ENCODE results near the gene ULK4. TPM values are rescaled to one million over a fixed set of nuclear protein-coding genes. Genes with fewer than 3 reads are reported as not detected.

Gene ULK4
- total and polyA plus RNA-seq, 2 of the 8 experiments (the other 6 are each of a cell fraction or from before 2014, with no cell fraction given), result 3.0 to 10.8 TPM

- Histone ChIP-seq H3K79me1 (ENCODE audit: low read depth, low read length) (no peaks in the 10 kb centered on the region), H2AK5ac (ENCODE audit: low read depth, low read length) (no peak overlapping the region), H3K4me3 (ENCODE audit: extremely low read depth in 1 of 4, insufficient read depth in 2 of 4, low read depth in 3 of 4, low read length in 4 of 4) (no peak overlapping the region), H3K4ac (replicated peaks; ENCODE audit: insufficient read length, low read depth, low read length) (no peak overlapping the region), H3K23me2 (ENCODE audit: low read depth, low read length) (no peaks in the 10 kb centered on the region), H3K27ac (ENCODE audit: low read depth, low read length) (no peak overlapping the region), H3K14ac (ENCODE audit: insufficient read length) (no peak overlapping the region), H3K27me3 (replicated peaks in 1 of 4; ENCODE audit: control insufficient read depth in 3 of 4, extremely low read depth in 1 of 4, insufficient read depth in 3 of 4, low read length in 3 of 4) (no peaks in the 10 kb centered on the region), H3K9ac (replicated peaks in 1 of 4; ENCODE audit: extremely low read depth in 1 of 4, low read depth in 3 of 4, low read length in 3 of 4) (no peak overlapping the region), H3K36me3 (ENCODE audit: control insufficient read depth in 2 of 4, insufficient read depth in 4 of 4, low read length in 3 of 4) (no peaks in the 10 kb centered on the region), H3K9me3 (ENCODE audit: insufficient read depth in 2 of 2, low read depth in 1 of 2, low read length in 1 of 2) (no peaks in the 10 kb centered on the region), H2BK12ac (ENCODE audit: low read depth, low read length) (no peak overlapping the region), H3K79me2 (ENCODE audit: control insufficient read depth in 1 of 2, insufficient read depth in 2 of 2, low read length in 2 of 2) (no peaks in the 10 kb centered on the region), H2BK120ac (replicated peaks; ENCODE audit: low read depth, low read length) (no peak overlapping the region), H4K20me1 (replicated peaks in 1 of 2; ENCODE audit: control insufficient read depth in 1 of 2, insufficient read depth in 2 of 2, low read length in 2 of 2) (no peaks in the 10 kb centered on the region), H3K56ac (replicated peaks; ENCODE audit: insufficient read length, low read depth, low read length) (no peak overlapping the region), H3K18ac (ENCODE audit: extremely low read depth, low read length) (no peak overlapping the region), H2BK15ac (ENCODE audit: low read length) (no peak overlapping the region), H2BK20ac (ENCODE audit: low read length) (no peak overlapping the region), H3K4me1 (replicated peaks in 1 of 4; ENCODE audit: control insufficient read depth in 3 of 4, insufficient read depth in 4 of 4, low read length in 3 of 4) (no peaks in the 10 kb centered on the region; a peak in 1 of 7 replicates), H3K4me2 (ENCODE audit: insufficient read depth in 1 of 2, low read depth in 2 of 2, low read length in 2 of 2) (no peak overlapping the region), H3K23ac (ENCODE audit: insufficient read length) (no peak overlapping the region), H4K91ac (replicated peaks; ENCODE audit: insufficient read length, low read length) (no peak overlapping the region), H2BK5ac (ENCODE audit: low read depth, low read length) (no peak overlapping the region), H2AFZ (ENCODE audit: low read length) (no peak overlapping the region), H4K8ac (ENCODE audit: extremely low read depth, insufficient read depth, low read length) (no peak overlapping the region), H4K5ac (ENCODE audit: insufficient read length, low read depth, low read length) (no peak overlapping the region)
- ChIA-PET CTCF (ENCODE audit: partially characterized antibody) (interaction anchor here (0.9 to 1.1 kb wide), 2 partner anchors 10 to 13 kb away, joined by 3 read pairs; no protein-coding TSS in a partner anchor), POLR2A (ENCODE audit: partially characterized antibody) (interaction anchor here (0.7 to 0.8 kb wide), 3 partner anchors 10 to 95 kb away, joined by 3 read pairs; no protein-coding TSS in a partner anchor)
- FAIRE-seq (no peak), DNase-seq (ENCODE audit: low read depth in 1 of 2, low spot score in 2 of 2) (no peak)
- 75% methylated on average over 1 of the region's 1 CpG; no CpG with 5 or more reads in 1 of the 2 experiments for WGBS, 2 experiments (ENCODE audit: extremely low coverage in 1 of 2, insufficient coverage in 1 of 2, insufficient read length in 1 of 2, insufficient replicate concordance in 2 of 2, low coverage in 1 of 2, low lambda C conversion rate in 2 of 2, missing lambda C conversion rate in 1 of 2)
- TF ChIP-seq TEAD4 (IDR thresholded peaks at IDR 0.05; ENCODE audit: low read depth, low read length) (no peak), SUZ12 (IDR thresholded peaks at IDR 0.05; ENCODE audit: low read length) (no peak), POLR2AphosphoS5 (IDR thresholded peaks at IDR 0.05; ENCODE audit: low read depth, low read length) (no peak), CTCF (IDR thresholded peaks at IDR 0.05; ENCODE audit: control extremely low read depth in 1 of 3, insufficient read depth in 1 of 3, low read depth in 1 of 3, low read length in 3 of 3) (no peak), KDM5A (IDR thresholded peaks at IDR 0.05; ENCODE audit: low read length) (no peak), SP4 (IDR thresholded peaks at IDR 0.05; ENCODE audit: low read length) (no peak), FOSL1 (IDR thresholded peaks at IDR 0.05; ENCODE audit: insufficient read depth, low read depth, low read length) (no peak), SRF (IDR thresholded peaks at IDR 0.05; ENCODE audit: low read depth, low read length) (no peak), BACH1 (IDR thresholded peaks at IDR 0.05; ENCODE audit: low read length) (no peak), ATF3 (IDR thresholded peaks at IDR 0.05; ENCODE audit: insufficient read depth, low read depth, low read length) (no peak), JUN (IDR thresholded peaks at IDR 0.05; ENCODE audit: low read depth, low read length) (no peak), TAF1 (IDR thresholded peaks at IDR 0.05; ENCODE audit: low read depth, low read length) (no peak)
Observed at GRCh38 chr3:41338276-41338675, 623.6 kb downstream of the ULK4 start.

Data from H1 (cell line).